ENCODE data around the gene DARS1. TPM values are rescaled to one million over a fixed set of nuclear protein-coding genes. Genes with fewer than 3 reads are reported as not detected.
"Not testable (repeated sequence)": the region's sequence is repeated elsewhere in the genome, so short reads cannot be mapped to it uniquely, and the experiment has no call there.

The DARS1 gene
- polyA plus RNA-seq, 1 of the 3 experiments (the other 2 are of a cell fraction): 52.2 TPM

DNA sequence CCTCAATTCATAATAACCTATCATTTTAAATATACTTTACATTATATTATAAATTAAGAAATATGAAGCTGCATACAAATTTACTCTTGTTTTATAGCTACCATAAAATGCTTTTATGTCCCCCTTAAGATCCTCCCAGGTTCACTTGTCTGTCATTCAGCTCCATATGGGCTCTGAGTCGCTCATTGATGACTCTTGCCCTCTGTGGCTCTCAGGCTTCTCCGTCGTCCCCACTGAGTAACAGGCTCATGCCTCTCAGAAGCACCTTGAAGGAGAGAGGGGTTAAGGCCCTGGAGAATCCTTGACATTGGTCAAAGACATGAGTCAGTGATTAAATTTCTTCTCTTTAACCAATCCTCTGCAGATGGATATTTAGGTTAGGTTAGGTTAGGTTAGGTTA lies 103.0 kb downstream of the DARS1 start:
- H3K9ac ChIP-seq: no peak overlapping the region
- ChIA-PET POLR2A (no interaction called here), CTCF (interaction anchor here (1.5 kb wide), 1 partner anchor 31 kb away, joined by 9 read pairs; no protein-coding TSS in a partner anchor)
- no peaks in the 10 kb centered on the region for H3K4me1 ChIP-seq (ENCODE audit: control insufficient read depth in 1 of 2, insufficient read depth in 2 of 2, low read depth in 1 of 2, low read length in 1 of 2)
- H3K4me2 ChIP-seq: no peak overlapping the region
- H3K27ac ChIP-seq (ENCODE audit: low read depth in 2 of 2, low read length in 1 of 2): no peak overlapping the region
- no peak for DNase-seq
- H3K9me2 ChIP-seq: no peaks in the 10 kb centered on the region
- H3K4me3 ChIP-seq (ENCODE audit: low read depth in 2 of 2, low read length in 1 of 2): no peak overlapping the region
- no peak overlapping the region for H2AFZ ChIP-seq (ENCODE audit: low read depth)
- H3K79me2 ChIP-seq (ENCODE audit: insufficient read depth): no peaks in the 10 kb centered on the region
- TF ChIP-seq, protein P1, sequence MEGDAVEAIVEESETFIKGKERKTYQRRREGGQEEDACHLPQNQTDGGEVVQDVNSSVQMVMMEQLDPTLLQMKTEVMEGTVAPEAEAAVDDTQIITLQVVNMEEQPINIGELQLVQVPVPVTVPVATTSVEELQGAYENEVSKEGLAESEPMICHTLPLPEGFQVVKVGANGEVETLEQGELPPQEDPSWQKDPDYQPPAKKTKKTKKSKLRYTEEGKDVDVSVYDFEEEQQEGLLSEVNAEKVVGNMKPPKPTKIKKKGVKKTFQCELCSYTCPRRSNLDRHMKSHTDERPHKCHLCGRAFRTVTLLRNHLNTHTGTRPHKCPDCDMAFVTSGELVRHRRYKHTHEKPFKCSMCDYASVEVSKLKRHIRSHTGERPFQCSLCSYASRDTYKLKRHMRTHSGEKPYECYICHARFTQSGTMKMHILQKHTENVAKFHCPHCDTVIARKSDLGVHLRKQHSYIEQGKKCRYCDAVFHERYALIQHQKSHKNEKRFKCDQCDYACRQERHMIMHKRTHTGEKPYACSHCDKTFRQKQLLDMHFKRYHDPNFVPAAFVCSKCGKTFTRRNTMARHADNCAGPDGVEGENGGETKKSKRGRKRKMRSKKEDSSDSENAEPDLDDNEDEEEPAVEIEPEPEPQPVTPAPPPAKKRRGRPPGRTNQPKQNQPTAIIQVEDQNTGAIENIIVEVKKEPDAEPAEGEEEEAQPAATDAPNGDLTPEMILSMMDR (IDR thresholded peaks at IDR 0.05): no peak
- TF ChIP-seq JUND (IDR thresholded peaks at IDR 0.05): no peak
- TF ChIP-seq NFIC (IDR thresholded peaks at IDR 0.05; ENCODE audit: borderline replicate concordance): no peak
- no peak for TF ChIP-seq GATA2 (CRISPR knock-in tag; IDR thresholded peaks at IDR 0.05)
- no peak for TF ChIP-seq RAD21 (IDR thresholded peaks at IDR 0.05; ENCODE audit: low read length)
- TF ChIP-seq FOSL2 (IDR thresholded peaks at IDR 0.05; ENCODE audit: borderline replicate concordance, low read depth): no peak
- TF ChIP-seq RXRA (IDR thresholded peaks at IDR 0.05; ENCODE audit: borderline replicate concordance, low read depth): no peak
- no peak for TF ChIP-seq GABPA (IDR thresholded peaks at IDR 0.05; ENCODE audit: low read depth)
- TF ChIP-seq, protein P2, sequence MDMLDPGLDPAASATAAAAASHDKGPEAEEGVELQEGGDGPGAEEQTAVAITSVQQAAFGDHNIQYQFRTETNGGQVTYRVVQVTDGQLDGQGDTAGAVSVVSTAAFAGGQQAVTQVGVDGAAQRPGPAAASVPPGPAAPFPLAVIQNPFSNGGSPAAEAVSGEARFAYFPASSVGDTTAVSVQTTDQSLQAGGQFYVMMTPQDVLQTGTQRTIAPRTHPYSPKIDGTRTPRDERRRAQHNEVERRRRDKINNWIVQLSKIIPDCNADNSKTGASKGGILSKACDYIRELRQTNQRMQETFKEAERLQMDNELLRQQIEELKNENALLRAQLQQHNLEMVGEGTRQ (IDR thresholded peaks at IDR 0.05; ENCODE audit: borderline replicate concordance, low read depth, low read length): no peak
- TF ChIP-seq EZH2phosphoT487 (IDR thresholded peaks at IDR 0.05; ENCODE audit: borderline replicate concordance, low read depth): no peak
- TF ChIP-seq ELF1 (IDR thresholded peaks at IDR 0.05): no peak
- TF ChIP-seq, protein P3, sequence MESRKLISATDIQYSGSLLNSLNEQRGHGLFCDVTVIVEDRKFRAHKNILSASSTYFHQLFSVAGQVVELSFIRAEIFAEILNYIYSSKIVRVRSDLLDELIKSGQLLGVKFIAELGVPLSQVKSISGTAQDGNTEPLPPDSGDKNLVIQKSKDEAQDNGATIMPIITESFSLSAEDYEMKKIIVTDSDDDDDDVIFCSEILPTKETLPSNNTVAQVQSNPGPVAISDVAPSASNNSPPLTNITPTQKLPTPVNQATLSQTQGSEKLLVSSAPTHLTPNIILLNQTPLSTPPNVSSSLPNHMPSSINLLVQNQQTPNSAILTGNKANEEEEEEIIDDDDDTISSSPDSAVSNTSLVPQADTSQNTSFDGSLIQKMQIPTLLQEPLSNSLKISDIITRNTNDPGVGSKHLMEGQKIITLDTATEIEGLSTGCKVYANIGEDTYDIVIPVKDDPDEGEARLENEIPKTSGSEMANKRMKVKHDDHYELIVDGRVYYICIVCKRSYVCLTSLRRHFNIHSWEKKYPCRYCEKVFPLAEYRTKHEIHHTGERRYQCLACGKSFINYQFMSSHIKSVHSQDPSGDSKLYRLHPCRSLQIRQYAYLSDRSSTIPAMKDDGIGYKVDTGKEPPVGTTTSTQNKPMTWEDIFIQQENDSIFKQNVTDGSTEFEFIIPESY (IDR thresholded peaks at IDR 0.05; ENCODE audit: borderline replicate concordance, low read depth): no peak
- no peak for TF ChIP-seq RFX5 (IDR thresholded peaks at IDR 0.05; ENCODE audit: low read length)
- TF ChIP-seq, protein P4, sequence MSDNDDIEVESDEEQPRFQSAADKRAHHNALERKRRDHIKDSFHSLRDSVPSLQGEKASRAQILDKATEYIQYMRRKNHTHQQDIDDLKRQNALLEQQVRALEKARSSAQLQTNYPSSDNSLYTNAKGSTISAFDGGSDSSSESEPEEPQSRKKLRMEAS (IDR thresholded peaks at IDR 0.05; ENCODE audit: low read depth): no peak
- TF ChIP-seq, protein P5, sequence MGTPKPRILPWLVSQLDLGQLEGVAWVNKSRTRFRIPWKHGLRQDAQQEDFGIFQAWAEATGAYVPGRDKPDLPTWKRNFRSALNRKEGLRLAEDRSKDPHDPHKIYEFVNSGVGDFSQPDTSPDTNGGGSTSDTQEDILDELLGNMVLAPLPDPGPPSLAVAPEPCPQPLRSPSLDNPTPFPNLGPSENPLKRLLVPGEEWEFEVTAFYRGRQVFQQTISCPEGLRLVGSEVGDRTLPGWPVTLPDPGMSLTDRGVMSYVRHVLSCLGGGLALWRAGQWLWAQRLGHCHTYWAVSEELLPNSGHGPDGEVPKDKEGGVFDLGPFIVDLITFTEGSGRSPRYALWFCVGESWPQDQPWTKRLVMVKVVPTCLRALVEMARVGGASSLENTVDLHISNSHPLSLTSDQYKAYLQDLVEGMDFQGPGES (IDR thresholded peaks at IDR 0.05; ENCODE audit: low read depth, low read length): no peak
- no peak for TF ChIP-seq CHD2 (IDR thresholded peaks at IDR 0.05; ENCODE audit: low read length, partially characterized antibody)
- TF ChIP-seq FOXM1 (IDR thresholded peaks at IDR 0.05; ENCODE audit: low read depth): no peak
- no peaks in the 10 kb centered on the region for H3K27me3 ChIP-seq (ENCODE audit: insufficient read depth)
- WGBS (ENCODE audit: low lambda C conversion rate): 65% methylated on average over 3 of the region's 3 CpGs
- no peaks in the 10 kb centered on the region for H3F3A ChIP-seq (replicated peaks; ENCODE audit: insufficient read depth)
- H4K20me1 ChIP-seq (ENCODE audit: insufficient read depth): no peaks in the 10 kb centered on the region
- no peaks in the 10 kb centered on the region for H3K36me3 ChIP-seq (replicated peaks in 1 of 2; ENCODE audit: control insufficient read depth in 1 of 2, insufficient read depth in 2 of 2, low read length in 1 of 2)
- no peaks in the 10 kb centered on the region for H3K9me3 ChIP-seq

DNA sequence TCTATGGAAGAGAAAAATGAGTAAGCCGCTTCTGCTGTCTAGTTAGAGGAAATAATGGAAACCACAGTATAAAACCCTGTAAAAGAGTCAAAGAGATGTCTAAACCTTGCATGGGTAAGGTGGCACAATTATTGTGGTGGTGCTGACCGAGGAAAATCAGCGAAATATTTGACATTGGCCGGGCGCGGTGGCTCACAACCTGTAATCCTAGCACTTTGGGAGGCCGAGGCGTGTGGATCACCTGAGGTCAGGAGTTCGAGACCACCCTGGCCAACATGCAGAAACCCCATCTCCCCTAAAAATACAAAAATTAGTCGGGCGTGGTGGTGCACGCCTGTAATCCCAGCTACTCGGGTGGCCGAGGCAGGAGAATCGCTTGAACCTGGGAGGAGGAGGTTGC lies 108.7 kb downstream of the DARS1 start:
- not testable (repeated sequence) for H3K27me3 ChIP-seq (ENCODE audit: insufficient read depth); H3K36me3 ChIP-seq (replicated peaks in 1 of 2; ENCODE audit: control insufficient read depth in 1 of 2, insufficient read depth in 2 of 2, low read length in 1 of 2); H3K9me3 ChIP-seq; H3K9me2 ChIP-seq; H3K27ac ChIP-seq (ENCODE audit: low read depth in 2 of 2, low read length in 1 of 2); DNase-seq; H3F3A ChIP-seq (replicated peaks; ENCODE audit: insufficient read depth); H3K4me1 ChIP-seq (ENCODE audit: control insufficient read depth in 1 of 2, insufficient read depth in 2 of 2, low read depth in 1 of 2, low read length in 1 of 2); H3K9ac ChIP-seq; H4K20me1 ChIP-seq (ENCODE audit: insufficient read depth)
- H3K79me2 ChIP-seq (ENCODE audit: insufficient read depth): peaks cover 15% of the 10 kb centered on the region; the same call in 1 of the 2 replicates
- CTCF ChIA-PET: interaction anchor here (0.7 to 1.0 kb wide), 2 partner anchors 508 to 615 kb away, joined by 3 read pairs; no protein-coding TSS in a partner anchor
- H2AFZ ChIP-seq (ENCODE audit: low read depth): peak overlapping the region; percentile 83
- WGBS (ENCODE audit: low lambda C conversion rate): 90% methylated on average over 15 of the region's 15 CpGs
- POLR2A ChIA-PET: interaction anchor here (0.7 to 1.1 kb wide), 2 partner anchors 12 to 346 kb away, joined by 3 to 4 read pairs; partner anchors contain the start of genes R3HDM1 and ZRANB3
- H3K4me3 ChIP-seq (ENCODE audit: low read depth in 2 of 2, low read length in 1 of 2): peak overlapping the region; percentile 71 to 74
- H3K4me2 ChIP-seq: peak overlapping the region; percentile 63

All from SK-N-SH (cell line).